K562 (cell line): ENCODE data around the gene SPRR3. TPM values are rescaled to one million over a fixed set of nuclear protein-coding genes. Genes with fewer than 3 reads are reported as not detected.

Source experiments
- ATF3 ChIP-seq, 2 experiments: fragments of 450-650 bp in 1 of 2; sonication (generic) in 1 of 2; formaldehyde crosslinking in 1 of 2; IDR thresholded peaks in 1 of 2; conservative IDR thresholded peaks in 1 of 2; 2 replicates each; pipeline versions ENCODE4 v1.6.1 to v1.8.1; 2016 to 2023; ENCODE audit warnings: mild to moderate bottlenecking in 2 of 2, moderate library complexity in 2 of 2, inconsistent platforms in 1 of 2, missing genetic modification reagents in 1 of 2
- DMBX1 ChIP-seq: fragments of 250-450 bp; sonication (Bioruptor Pico); IDR thresholded peaks from 2 replicates; pipeline ENCODE4 v1.8.0; 2022; ENCODE audit warnings: inconsistent platforms, mild to moderate bottlenecking, moderate library complexity, borderline replicate concordance
- FOXM1 ChIP-seq, 2 experiments: fragments of 450-650 bp in 1 of 2; sonication (generic) in 1 of 2; formaldehyde crosslinking in 1 of 2; IDR thresholded peaks; 2 replicates each; pipeline versions ENCODE4 v1.6.1 to v1.9.0; 2017 to 2022; ENCODE audit warnings: low read depth in 2 of 2, mild to moderate bottlenecking in 2 of 2, missing genetic modification reagents in 1 of 2, moderate library complexity in 1 of 2
- HDAC2 ChIP-seq: fragments of 450-650 bp; IDR thresholded peaks from 2 replicates; pipeline ENCODE4 v1.6.1; 2016; ENCODE audit warnings: mild to moderate bottlenecking
- ILK ChIP-seq: fragments of 450-650 bp; IDR thresholded peaks from 2 replicates; pipeline ENCODE4 v1.6.1; 2016; ENCODE audit warnings: missing genetic modification characterization, low read depth, mild to moderate bottlenecking, missing compliant biosample characterization, moderate library complexity, borderline replicate concordance
- JUN ChIP-seq, 2 experiments: sonication (generic) in 1 of 2; formaldehyde crosslinking in 1 of 2; IDR thresholded peaks; 2 replicates each; pipeline versions ENCODE4 v1.6.1 to v1.8.0; 2012 to 2022; ENCODE audit warnings: borderline replicate concordance in 2 of 2, mild to moderate bottlenecking in 2 of 2, improper control_type of control experiment in 1 of 2, low read depth in 1 of 2, low read length in 1 of 2, missing genetic modification reagents in 1 of 2
- KDM2B ChIP-seq: fragments of 250-450 bp; sonication (Bioruptor Pico); IDR thresholded peaks from 2 replicates; pipeline ENCODE4 v1.8.0; 2021; ENCODE audit warnings: mild to moderate bottlenecking, moderate library complexity
- KDM5B ChIP-seq: fragments of 200-600 bp; sonication (generic); IDR thresholded peaks from 2 replicates; pipeline ENCODE4 v1.6.1; 2012; ENCODE audit warnings: low read depth, mild to moderate bottlenecking, moderate library complexity, low read length, control low read depth, inconsistent platforms; ENCODE audit not compliant: insufficient replicate concordance
- MBD2 ChIP-seq: sonication (generic); IDR thresholded peaks from 2 replicates; pipeline ENCODE4 v1.6.1; 2016; ENCODE audit warnings: low read depth, borderline replicate concordance
- PRDM10 ChIP-seq: fragments of 450-650 bp; IDR thresholded peaks from 2 replicates; pipeline ENCODE4 v1.6.1; 2018; ENCODE audit not compliant: partially characterized antibody
- RFX1 ChIP-seq: fragments of 450-650 bp; IDR thresholded peaks from 2 replicates; pipeline ENCODE4 v1.6.1; 2016; ENCODE audit warnings: mild to moderate bottlenecking, moderate library complexity
- SNIP1 ChIP-seq: fragments of 450-650 bp; IDR thresholded peaks from 2 replicates; pipeline ENCODE4 v1.7.1; 2017; ENCODE audit warnings: low read depth, mild to moderate bottlenecking
- THAP7 ChIP-seq: fragments of 250-450 bp; sonication (Bioruptor Pico); IDR thresholded peaks from 2 replicates; pipeline ENCODE4 v1.5.0; 2021
- U2AF1 ChIP-seq: fragments of 200-400 bp; formaldehyde crosslinking; optimal IDR thresholded peaks from 2 replicates; pipeline ENCODE3; 2017; ENCODE audit warnings: mild to moderate bottlenecking, low read depth, low read length, moderate library complexity
- VEZF1 ChIP-seq: fragments of 200-800 bp; sonication (Bioruptor generic); IDR thresholded peaks from 2 replicates; pipeline ENCODE4 v1.6.1; 2017; ENCODE audit warnings: missing genetic modification characterization, missing compliant biosample characterization
- XRCC5 ChIP-seq: fragments of 200-400 bp; formaldehyde crosslinking; IDR thresholded peaks from 2 replicates; pipeline ENCODE4 v1.6.1; 2017; ENCODE audit warnings: low read depth, mild to moderate bottlenecking, low read length
- ZKSCAN3 ChIP-seq: fragments of 250-450 bp; sonication (Bioruptor Pico); IDR thresholded peaks from 2 replicates; pipeline ENCODE4 v1.4.0; 2020
- ZNF263 ChIP-seq: sonication (generic); formaldehyde crosslinking; IDR thresholded peaks from 2 replicates; pipeline ENCODE4 v1.8.0; 2022; ENCODE audit warnings: mild to moderate bottlenecking, missing genetic modification reagents, borderline replicate concordance
- ZNF316 ChIP-seq: fragments of 450-650 bp; IDR thresholded peaks from 2 replicates; pipeline ENCODE4 v1.6.1; 2016
- ZNF561 ChIP-seq: fragments of 450-650 bp; formaldehyde crosslinking; conservative IDR thresholded peaks from 2 replicates; pipeline ENCODE4 v1.4.0; 2020; ENCODE audit warnings: mild to moderate bottlenecking, moderate library complexity
- ZNF778 ChIP-seq: fragments of 450-650 bp; formaldehyde crosslinking; IDR thresholded peaks from 2 replicates; pipeline ENCODE4 v1.4.0; 2020; ENCODE audit warnings: mild to moderate bottlenecking, moderate library complexity
- polyA plus RNA-seq, 8 experiments: library from polyadenylated mRNA; depleted of rRNA in 4 of 8; stranded (reverse) in 5 of 8; unstranded in 3 of 8; fragments of >200 nt; fragmentation: Nextera tagmentation in 2 of 8; fragmentation: Illumina TruSeq in 1 of 8; extraction: Ambion mirVana in 2 of 8; extraction: Trizol in 1 of 8; gene quantifications; 2 replicates each; pipeline versions ENCODE4 v1.2.1 to v1.2.3, GENCODE V29; 2011 to 2014; ENCODE audit warnings: inconsistent platforms in 1 of 8, missing spikeins in 1 of 8
- total RNA-seq, 7 experiments: library from RNA; depleted of rRNA in 6 of 7; stranded (reverse); fragments of >200 nt in 6 of 7; fragmentation: Illumina TruSeq in 2 of 7; extraction: Trizol in 2 of 7; gene quantifications; 2 replicates each; pipeline versions ENCODE4 v1.2.1 to v1.2.3, GENCODE V29; 2011 to 2021; ENCODE audit warnings: low replicate concordance in 1 of 7

The SPRR3 gene
- total and polyA plus RNA-seq, 9 of the 15 experiments (the other 6 are each of a cell fraction or from before 2014, with no cell fraction given), result not detected

- TF ChIP-seq JUN (IDR thresholded peaks at IDR 0.05; ENCODE audit: borderline replicate concordance, low read depth, low read length), result peak; percentile 78
- no peak for TF ChIP-seq JUN (CRISPR knock-in tag; IDR thresholded peaks at IDR 0.05; ENCODE audit: borderline replicate concordance)
- TF ChIP-seq ZNF778, result no peak
- TF ChIP-seq VEZF1, result peak; percentile 34; the same call in 1 of the 2 replicates
- no peak for TF ChIP-seq KDM5B
- no peak for TF ChIP-seq ZNF316
- TF ChIP-seq RFX1, result peak; percentile 40; the same call in 1 of the 2 replicates
- no peak for TF ChIP-seq ZNF263 (CRISPR knock-in tag)
- no peak for TF ChIP-seq KDM2B (CRISPR knock-in tag)
- peak; percentile 85 for TF ChIP-seq ATF3 (IDR thresholded peaks at IDR 0.05)
- TF ChIP-seq ATF3 (CRISPR knock-in tag; conservative IDR thresholded peaks at IDR 0.05), result no peak
- TF ChIP-seq THAP7 (CRISPR knock-in tag), result no peak
- no peak for TF ChIP-seq ILK (tag)
- no peak for TF ChIP-seq ZKSCAN3
- no peak for TF ChIP-seq ZNF561 (CRISPR knock-in tag)
- no peak for TF ChIP-seq SNIP1
- TF ChIP-seq PRDM10, result peak; percentile 49
- no peak for TF ChIP-seq U2AF1
- no peak for TF ChIP-seq MBD2
- TF ChIP-seq XRCC5, result no peak
- TF ChIP-seq FOXM1 (IDR thresholded peaks at IDR 0.05; ENCODE audit: low read depth), result no peak
- TF ChIP-seq FOXM1 (CRISPR knock-in tag; IDR thresholded peaks at IDR 0.05; ENCODE audit: low read depth), result no peak
- no peak for TF ChIP-seq DMBX1
- TF ChIP-seq HDAC2, result no peak
These were observed 39.5 kb downstream of the SPRR3 start, which contains the start of gene SPRR2D (continued) for GRCh38 chr1:153040950-153041631.
